ENCODE results near the gene PHC1. TPM values are rescaled to one million over a fixed set of nuclear protein-coding genes. Genes with fewer than 3 reads are reported as not detected.
"Not testable (repeated sequence)": the region's sequence is repeated elsewhere in the genome, so short reads cannot be mapped to it uniquely, and the experiment has no call there.

Gene PHC1
- total and polyA plus RNA-seq, 7 experiments from 2014 or later, result 15.4 to 55.0 (median 36.8) TPM

DNA sequence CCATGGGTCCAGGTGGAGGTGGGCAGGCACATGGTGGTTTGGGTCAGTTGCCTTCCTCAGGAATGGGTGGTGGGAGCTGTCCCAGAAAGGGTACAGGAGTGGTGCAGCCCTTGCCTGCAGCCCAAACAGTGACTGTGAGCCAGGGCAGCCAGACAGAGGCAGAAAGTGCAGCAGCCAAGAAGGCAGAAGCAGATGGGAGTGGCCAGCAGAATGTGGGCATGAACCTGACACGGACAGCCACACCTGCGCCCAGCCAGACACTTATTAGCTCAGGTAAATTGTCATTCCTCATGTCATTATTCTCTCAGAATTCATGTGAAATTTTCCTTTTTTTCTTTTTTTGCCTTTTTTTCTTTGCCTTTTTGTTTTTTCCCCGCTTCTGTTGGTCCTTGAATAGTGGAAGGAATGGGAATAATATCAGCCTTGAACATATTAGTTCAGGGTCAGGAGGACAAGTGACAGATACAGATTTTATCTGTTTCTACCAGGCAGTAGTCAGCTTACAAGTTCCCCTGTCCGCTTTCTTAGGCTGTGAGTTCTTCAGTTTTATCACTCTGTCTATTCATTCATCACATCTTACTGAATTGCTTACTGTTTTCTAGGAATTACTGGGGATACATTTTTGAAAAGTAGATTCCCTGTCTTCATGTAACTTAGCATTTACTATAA, 16.5 kb downstream of the PHC1 start:
- DNase-seq; ATAC-seq; H3K9me3 ChIP-seq (ENCODE audit: control insufficient read depth in 2 of 3, low read length in 3 of 3); POLR2A ChIA-PET; H3K27me3 Mint-ChIP-seq; H3K4me3 ChIP-seq (ENCODE audit: low read length); H3K4me1 ChIP-seq (ENCODE audit: control insufficient read depth in 2 of 2, insufficient read depth in 2 of 2, low read length in 2 of 2); H3K4me3 Mint-ChIP-seq; H3K27me3 ChIP-seq (ENCODE audit: control insufficient read depth in 2 of 2, insufficient read depth in 2 of 2, low read length in 2 of 2); H3K4me1 Mint-ChIP-seq; H3K27ac ChIP-seq (ENCODE audit: low read depth, low read length); intact Hi-C loops (cut with micrococcal nuclease); H3K9me3 Mint-ChIP-seq: not testable (repeated sequence)
- peaks cover 0 to 43% (median 11%) of the 10 kb centered on the region in 3 experiments for H3K36me3 ChIP-seq (ENCODE audit: control insufficient read depth in 2 of 3, insufficient read depth in 3 of 3, low read length in 3 of 3)
- CTCF ChIA-PET, result interaction anchor here (0.6 kb wide), 1 partner anchor 123 kb away, joined by 3 read pairs; no protein-coding TSS in a partner anchor
- H3K27ac Mint-ChIP-seq, result peak overlapping the region in 3 of 9 donors; percentile 7 to 65 (median 32)
- H3K36me3 Mint-ChIP-seq, result peaks cover 3 to 41% (median 20%) of the 10 kb centered on the region in 5 donors

DNA sequence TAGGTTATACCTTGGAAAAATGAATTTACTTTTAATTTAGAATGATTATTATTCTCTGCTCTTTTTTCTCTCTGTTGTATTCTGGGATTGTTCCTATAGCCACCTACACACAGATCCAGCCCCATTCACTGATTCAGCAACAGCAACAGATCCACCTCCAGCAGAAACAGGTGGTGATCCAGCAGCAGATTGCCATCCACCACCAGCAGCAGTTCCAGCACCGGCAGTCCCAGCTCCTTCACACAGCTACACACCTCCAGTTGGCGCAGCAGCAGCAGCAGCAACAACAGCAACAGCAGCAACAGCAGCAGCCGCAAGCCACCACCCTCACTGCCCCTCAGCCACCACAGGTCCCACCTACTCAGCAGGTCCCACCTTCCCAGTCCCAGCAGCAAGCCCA, 18.2 kb downstream of the PHC1 start:
- H3K4me1 Mint-ChIP-seq; H3K9me3 Mint-ChIP-seq; H3K4me3 Mint-ChIP-seq; H3K9me3 ChIP-seq (ENCODE audit: control insufficient read depth in 2 of 3, low read length in 3 of 3); H3K27ac ChIP-seq (ENCODE audit: low read depth, low read length); H3K27me3 Mint-ChIP-seq; ATAC-seq; DNase-seq; intact Hi-C loops (cut with micrococcal nuclease); POLR2A ChIA-PET; H3K27me3 ChIP-seq (ENCODE audit: control insufficient read depth in 2 of 2, insufficient read depth in 2 of 2, low read length in 2 of 2); CTCF ChIA-PET; H3K4me3 ChIP-seq (ENCODE audit: low read length); H3K4me1 ChIP-seq (ENCODE audit: control insufficient read depth in 2 of 2, insufficient read depth in 2 of 2, low read length in 2 of 2): not testable (repeated sequence)
- Mint-ChIP-seq H3K27ac (peak overlapping the region in 1 of 9 donors; percentile 46), H3K36me3 (peaks cover 5 to 52% (median 27%) of the 10 kb centered on the region in 5 donors)
- peaks cover 0 to 48% (median 11%) of the 10 kb centered on the region in 3 experiments for H3K36me3 ChIP-seq (ENCODE audit: control insufficient read depth in 2 of 3, insufficient read depth in 3 of 3, low read length in 3 of 3)

DNA sequence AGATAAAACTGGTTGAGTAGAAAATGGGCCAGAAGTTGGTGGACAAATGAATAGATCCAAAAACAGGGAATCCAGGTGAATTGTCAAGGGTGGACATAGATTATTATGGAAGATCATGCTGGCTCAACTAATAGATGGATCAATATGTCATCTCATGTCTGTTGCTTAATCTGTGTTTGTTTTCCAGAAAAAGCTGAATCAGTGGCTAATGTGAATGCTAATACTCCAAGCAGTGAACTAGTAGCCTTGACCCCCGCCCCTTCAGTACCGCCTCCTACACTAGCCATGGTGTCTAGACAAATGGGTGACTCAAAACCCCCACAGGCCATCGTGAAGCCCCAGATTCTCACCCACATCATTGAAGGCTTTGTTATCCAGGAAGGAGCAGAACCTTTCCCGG, 19.8 kb downstream of the PHC1 start:
- H3K4me1 Mint-ChIP-seq; H3K27me3 Mint-ChIP-seq; H3K27ac ChIP-seq (ENCODE audit: low read depth, low read length); intact Hi-C loops (cut with micrococcal nuclease); H3K27me3 ChIP-seq (ENCODE audit: control insufficient read depth in 2 of 2, insufficient read depth in 2 of 2, low read length in 2 of 2); H3K4me1 ChIP-seq (ENCODE audit: control insufficient read depth in 2 of 2, insufficient read depth in 2 of 2, low read length in 2 of 2); POLR2A ChIA-PET; CTCF ChIA-PET; H3K9me3 ChIP-seq (ENCODE audit: control insufficient read depth in 2 of 3, low read length in 3 of 3); H3K4me3 ChIP-seq (ENCODE audit: low read length); H3K4me3 Mint-ChIP-seq; DNase-seq; H3K9me3 Mint-ChIP-seq; ATAC-seq: not testable (repeated sequence)
- peaks cover 8 to 58% (median 27%) of the 10 kb centered on the region in 5 donors for H3K36me3 Mint-ChIP-seq
- H3K27ac Mint-ChIP-seq, result peak overlapping the region in 3 of 9 donors; percentile 19 to 73 (median 32)
- peaks cover 0 to 59% (median 11%) of the 10 kb centered on the region in 3 experiments for H3K36me3 ChIP-seq (ENCODE audit: control insufficient read depth in 2 of 3, insufficient read depth in 3 of 3, low read length in 3 of 3)

DNA sequence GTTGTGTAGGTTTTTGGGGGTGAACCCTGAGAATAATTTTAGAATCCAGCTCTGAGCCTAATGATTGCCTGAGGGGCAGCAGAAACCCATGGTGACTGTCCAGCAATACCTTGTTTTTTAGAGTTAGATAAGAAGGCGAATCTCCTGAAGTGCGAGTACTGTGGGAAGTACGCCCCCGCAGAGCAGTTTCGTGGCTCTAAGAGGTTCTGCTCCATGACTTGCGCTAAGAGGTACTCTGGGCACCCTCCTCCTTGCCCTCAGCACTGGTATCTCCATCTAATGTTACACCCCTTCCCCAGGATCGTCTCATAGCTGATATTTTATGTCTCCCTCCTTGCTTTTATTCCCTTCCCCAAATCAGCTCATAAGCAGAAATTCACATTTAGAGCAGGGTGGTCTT, 22.4 kb downstream of the PHC1 start:
- H3K9me3 Mint-ChIP-seq, result no peaks in the 10 kb centered on the region
- H3K27ac Mint-ChIP-seq, result peak overlapping the region in 5 of 9 donors; percentile 6 to 64 (median 27)
- no peak for DNase-seq
- Histone ChIP-seq H3K4me1 (ENCODE audit: control insufficient read depth in 2 of 2, insufficient read depth in 2 of 2, low read length in 2 of 2) (no peaks in the 10 kb centered on the region), H3K9me3 (ENCODE audit: control insufficient read depth in 2 of 3, low read length in 3 of 3) (no peaks in the 10 kb centered on the region), H3K36me3 (ENCODE audit: control insufficient read depth in 2 of 3, insufficient read depth in 3 of 3, low read length in 3 of 3) (peaks cover 0 to 53% (median 11%) of the 10 kb centered on the region in 3 experiments), H3K27ac (ENCODE audit: low read depth, low read length) (no peak overlapping the region), H3K27me3 (ENCODE audit: control insufficient read depth in 2 of 2, insufficient read depth in 2 of 2, low read length in 2 of 2) (no peaks in the 10 kb centered on the region), H3K4me3 (ENCODE audit: low read length) (no peak overlapping the region)
- CTCF ChIA-PET, result interaction anchor here (1.6 kb wide), 1 partner anchor 113 kb away, joined by 6 read pairs; no protein-coding TSS in a partner anchor
- POLR2A ChIA-PET, result interaction anchor here (1.0 kb wide), 1 partner anchor 18 kb away, joined by 3 read pairs; no protein-coding TSS in a partner anchor
- intact Hi-C loops (cut with micrococcal nuclease), result no loop called here
- H3K36me3 Mint-ChIP-seq, result peaks cover 13 to 50% (median 27%) of the 10 kb centered on the region in 5 donors
- peaks cover 0 to 3% (median 0%) of the 10 kb centered on the region in 7 donors for H3K4me1 Mint-ChIP-seq
- no peak overlapping the region for H3K4me3 Mint-ChIP-seq
- no peaks in the 10 kb centered on the region for H3K27me3 Mint-ChIP-seq
- ATAC-seq, result no peak

DNA sequence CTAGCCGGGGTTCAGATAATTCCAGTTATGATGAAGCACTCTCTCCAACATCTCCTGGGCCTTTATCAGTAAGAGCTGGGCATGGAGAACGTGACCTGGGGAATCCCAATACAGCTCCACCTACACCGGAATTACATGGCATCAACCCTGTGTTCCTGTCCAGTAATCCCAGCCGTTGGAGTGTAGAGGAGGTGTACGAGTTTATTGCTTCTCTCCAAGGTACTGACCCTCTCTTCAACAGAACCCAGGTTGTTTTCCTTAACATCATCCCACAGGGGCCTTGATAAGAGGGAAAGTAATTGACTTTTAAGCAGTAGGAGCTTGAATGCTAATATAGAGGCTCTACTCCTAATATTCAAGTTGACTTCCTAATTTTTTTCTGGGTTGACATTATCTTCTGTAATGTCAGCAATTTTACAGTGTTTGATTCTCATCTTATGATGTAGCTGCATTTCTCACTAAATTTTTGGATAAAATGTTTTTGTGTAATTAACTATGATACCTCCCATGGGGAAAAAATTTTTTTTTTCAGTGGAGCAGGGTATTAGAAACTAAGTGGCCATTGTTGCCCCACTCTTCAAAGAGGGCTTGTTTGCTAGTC, 23.6 kb downstream of the PHC1 start:
- H3K9me3 ChIP-seq (ENCODE audit: control insufficient read depth in 2 of 3, low read length in 3 of 3); ATAC-seq; DNase-seq; H3K4me3 ChIP-seq (ENCODE audit: low read length); H3K27me3 Mint-ChIP-seq; H3K27ac ChIP-seq (ENCODE audit: low read depth, low read length); H3K4me3 Mint-ChIP-seq; H3K4me1 Mint-ChIP-seq; H3K9me3 Mint-ChIP-seq; intact Hi-C loops (cut with micrococcal nuclease); H3K4me1 ChIP-seq (ENCODE audit: control insufficient read depth in 2 of 2, insufficient read depth in 2 of 2, low read length in 2 of 2); H3K27me3 ChIP-seq (ENCODE audit: control insufficient read depth in 2 of 2, insufficient read depth in 2 of 2, low read length in 2 of 2); CTCF ChIA-PET: not testable (repeated sequence)
- peaks cover 7 to 62% (median 11%) of the 10 kb centered on the region in 3 experiments for H3K36me3 ChIP-seq (ENCODE audit: control insufficient read depth in 2 of 3, insufficient read depth in 3 of 3, low read length in 3 of 3)
- Mint-ChIP-seq H3K36me3 (peaks cover 18 to 43% (median 27%) of the 10 kb centered on the region in 5 donors), H3K27ac (peak overlapping the region in 3 of 9 donors; percentile 14 to 49 (median 22))
- POLR2A ChIA-PET, result interaction anchor here (0.6 to 2.2 kb wide), 5 partner anchors 10 to 268 kb away, joined by 3 to 5 read pairs (median 3); partner anchors contain the start of gene M6PR

DNA sequence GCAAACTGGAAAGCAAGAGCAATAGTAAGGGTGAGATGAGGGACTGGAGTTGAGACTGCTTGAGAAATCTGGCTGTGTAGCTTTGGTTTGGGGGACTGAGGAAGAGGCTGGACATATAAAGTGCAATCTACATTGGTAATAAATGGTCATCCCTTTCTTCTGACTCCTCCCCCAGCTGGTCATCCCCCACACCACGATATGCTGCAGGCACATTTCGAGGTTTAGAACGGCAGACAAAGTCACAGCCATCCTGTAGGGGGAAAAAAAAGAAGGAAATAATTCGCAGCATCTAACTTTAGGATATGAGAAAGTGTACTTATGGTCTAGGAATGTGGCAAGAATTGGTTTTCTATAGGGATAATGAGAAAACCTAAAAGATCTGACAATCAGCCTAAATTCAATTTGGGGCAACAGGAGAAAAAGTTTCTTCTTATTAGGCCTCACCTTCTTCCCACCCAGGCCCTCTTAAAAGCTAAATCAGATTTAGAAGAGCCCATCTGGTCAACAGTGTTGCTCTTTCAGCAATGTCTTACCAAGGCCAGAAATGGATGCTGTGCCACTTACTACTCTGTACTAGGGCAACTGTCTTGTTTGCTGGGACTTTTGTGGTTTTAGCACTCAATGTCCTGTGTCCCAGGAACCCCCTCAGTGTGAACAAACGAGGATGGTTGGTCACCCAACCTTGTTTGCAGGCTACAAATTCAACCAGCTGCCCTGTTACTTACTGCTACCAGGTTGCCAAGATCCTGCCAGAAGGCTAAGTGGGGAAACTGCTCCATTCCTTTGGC, 27.6 kb downstream of the PHC1 start:
- peak overlapping the region in 8 of 9 donors; percentile 4 to 86 (median 64) for H3K27ac Mint-ChIP-seq
- peaks cover 9 to 17% (median 10%) of the 10 kb centered on the region in 7 donors for H3K4me1 Mint-ChIP-seq
- no peak overlapping the region for H3K4me3 ChIP-seq (ENCODE audit: low read length)
- CTCF ChIA-PET, result interaction anchor here (0.6 to 15.2 kb wide), 2 partner anchors 90 to 885 kb away, joined by 4 to 287 read pairs; no protein-coding TSS in a partner anchor
- no peaks in the 10 kb centered on the region for H3K9me3 Mint-ChIP-seq
- no peaks in the 10 kb centered on the region for H3K27me3 Mint-ChIP-seq
- H3K27me3 ChIP-seq (ENCODE audit: control insufficient read depth in 2 of 2, insufficient read depth in 2 of 2, low read length in 2 of 2), result no peaks in the 10 kb centered on the region
- H3K4me3 Mint-ChIP-seq, result no peak overlapping the region
- intact Hi-C loops (cut with micrococcal nuclease), result no loop called here
- H3K4me1 ChIP-seq (ENCODE audit: control insufficient read depth in 2 of 2, insufficient read depth in 2 of 2, low read length in 2 of 2), result peaks cover under 1 to 2% of the 10 kb centered on the region in 2 donors
- peaks cover 5 to 36% (median 26%) of the 10 kb centered on the region in 5 donors for H3K36me3 Mint-ChIP-seq
- H3K36me3 ChIP-seq (ENCODE audit: control insufficient read depth in 2 of 3, insufficient read depth in 3 of 3, low read length in 3 of 3), result peaks cover 7 to 68% (median 21%) of the 10 kb centered on the region in 3 experiments
- DNase-seq (no peak), ATAC-seq (no peak)
- H3K9me3 ChIP-seq (ENCODE audit: control insufficient read depth in 2 of 3, low read length in 3 of 3), result no peaks in the 10 kb centered on the region
- POLR2A ChIA-PET, result interaction anchor here (0.5 kb wide), 1 partner anchor 39 kb away, joined by 3 read pairs; no protein-coding TSS in a partner anchor
- peak overlapping the region; percentile 29 for H3K27ac ChIP-seq (ENCODE audit: low read depth, low read length)

All from naive thymus-derived CD4-positive, alpha-beta T cell (primary cell).